ENCODE results near the gene RAB11FIP2. TPM values are rescaled to one million over a fixed set of nuclear protein-coding genes. Genes with fewer than 3 reads are reported as not detected.

Gene RAB11FIP2
- total RNA-seq, 1 donor from 2014 or later: 22.7 TPM

- H3K27me3 ChIP-seq (ENCODE audit: control insufficient read depth, insufficient read depth, low read length): no peaks in the 10 kb centered on the region
- TF ChIP-seq CTCF (IDR thresholded peaks at IDR 0.05; ENCODE audit: insufficient read depth, low read length, poor library complexity, severe bottlenecking): no peak
- no peak for DNase-seq (ENCODE audit: low read depth)
- no peak overlapping the region for H3K4me3 ChIP-seq (ENCODE audit: low read depth, low read length)
- H3K36me3 ChIP-seq (ENCODE audit: control insufficient read depth, insufficient read depth, low read length): no peaks in the 10 kb centered on the region
Measured at GRCh38 chr10:117968354-117969182, 78.2 kb downstream of the RAB11FIP2 start.

- no peak for DNase-seq (ENCODE audit: low read depth)
- Histone ChIP-seq H3K4me3 (ENCODE audit: low read depth, low read length) (no peak overlapping the region), H3K27me3 (ENCODE audit: control insufficient read depth, insufficient read depth, low read length) (no peaks in the 10 kb centered on the region), H3K36me3 (ENCODE audit: control insufficient read depth, insufficient read depth, low read length) (no peaks in the 10 kb centered on the region)
- TF ChIP-seq CTCF (IDR thresholded peaks at IDR 0.05; ENCODE audit: insufficient read depth, low read length, poor library complexity, severe bottlenecking): no peak
Measured at GRCh38 chr10:117967149-117967650, 79.5 kb downstream of the RAB11FIP2 start.

- DNase-seq (ENCODE audit: low read depth): no peak
- no peaks in the 10 kb centered on the region for H3K27me3 ChIP-seq (ENCODE audit: control insufficient read depth, insufficient read depth, low read length)
- no peak overlapping the region for H3K4me3 ChIP-seq (ENCODE audit: low read depth, low read length)
- no peaks in the 10 kb centered on the region for H3K36me3 ChIP-seq (ENCODE audit: control insufficient read depth, insufficient read depth, low read length)
- TF ChIP-seq CTCF (IDR thresholded peaks at IDR 0.05; ENCODE audit: insufficient read depth, low read length, poor library complexity, severe bottlenecking): no peak
Measured at GRCh38 chr10:117965984-117966383, 80.8 kb downstream of the RAB11FIP2 start.

GRCh38 chr10:117964536-117964935 is 82.2 kb downstream of the RAB11FIP2 start:
- no peak for DNase-seq (ENCODE audit: low read depth)
- Histone ChIP-seq H3K36me3 (ENCODE audit: control insufficient read depth, insufficient read depth, low read length) (no peaks in the 10 kb centered on the region), H3K4me3 (ENCODE audit: low read depth, low read length) (no peak overlapping the region), H3K27me3 (ENCODE audit: control insufficient read depth, insufficient read depth, low read length) (no peaks in the 10 kb centered on the region)
- no peak for TF ChIP-seq CTCF (IDR thresholded peaks at IDR 0.05; ENCODE audit: insufficient read depth, low read length, poor library complexity, severe bottlenecking)

- no peaks in the 10 kb centered on the region for H3K27me3 ChIP-seq (ENCODE audit: control insufficient read depth, insufficient read depth, low read length)
- TF ChIP-seq CTCF (IDR thresholded peaks at IDR 0.05; ENCODE audit: insufficient read depth, low read length, poor library complexity, severe bottlenecking): no peak
- no peak for DNase-seq (ENCODE audit: low read depth)
- H3K4me3 ChIP-seq (ENCODE audit: low read depth, low read length): no peak overlapping the region
- no peaks in the 10 kb centered on the region for H3K36me3 ChIP-seq (ENCODE audit: control insufficient read depth, insufficient read depth, low read length)
Measured at GRCh38 chr10:117960345-117960935, 86.3 kb downstream of the RAB11FIP2 start.

Measured in kidney epithelial cell (primary cell).